IMR-90 (cell line): ENCODE data around the gene WFDC6. TPM values are rescaled to one million over a fixed set of nuclear protein-coding genes. Genes with fewer than 3 reads are reported as not detected.

Experiments
- ATAC-seq: fragments of 200-7000 bp; cut with Tn5 transposase; 2 replicates; pipeline ENCODE4 v1.9.1; 2020; ENCODE audit warnings: low read depth, mild to moderate bottlenecking, moderate library complexity
- BruUV-seq: library from RNA; stranded (reverse); fragments of 400-500 nt; replicated peaks from 2 replicates; lab custom pipeline; 2021; lab: Mats Ljungman, UMichigan
- CTCF ChIA-PET: fragments of 300-600 bp; formaldehyde crosslinking; extraction: SDS; loops from one replicate; lab custom pipeline; 2021; ENCODE audit warnings: antibody characterized with exemption; lab: Yijun Ruan, JAX
- POLR2A ChIA-PET: fragments of 300-600 bp; sonication (Branson Sonifier 250); formaldehyde crosslinking; loops from one replicate; lab custom pipeline; 2022; ENCODE audit warnings: antibody characterized with exemption; ENCODE audit not compliant: unreplicated experiment; lab: Charles Lee
- DNase-seq: peaks from one replicate; pipeline ENCODE4 v3.0.0; 2013
- H2AFZ ChIP-seq: replicated peaks from 2 replicates; pipeline ENCODE3; 2013; ENCODE audit warnings: low read length, mild to moderate bottlenecking; ENCODE audit not compliant: poor library complexity
- H2AK5ac ChIP-seq: 2 replicates; pipeline ENCODE4 v1.6.1; 2013; ENCODE audit warnings: low read depth, low read length, inconsistent platforms
- H2AK9ac ChIP-seq: replicated peaks from 2 replicates; pipeline ENCODE3; 2013; ENCODE audit warnings: mild to moderate bottlenecking, low read depth, low read length, moderate library complexity; ENCODE audit not compliant: poor library complexity
- H2BK120ac ChIP-seq: 2 replicates; pipeline ENCODE4 v1.6.1; 2013; ENCODE audit warnings: low read depth, low read length, inconsistent platforms
- H2BK15ac ChIP-seq: 3 replicates; pipeline ENCODE4 v1.6.1; 2013; ENCODE audit warnings: low read depth, low read length, inconsistent platforms
- H2BK20ac ChIP-seq: 2 replicates; pipeline ENCODE4 v1.6.1; 2013; ENCODE audit warnings: low read depth, mild to moderate bottlenecking, inconsistent platforms, low read length, moderate library complexity
- H2BK5ac ChIP-seq: 2 replicates; pipeline ENCODE4 v1.6.1; 2013; ENCODE audit warnings: mild to moderate bottlenecking, low read depth, low read length, inconsistent platforms; ENCODE audit not compliant: poor library complexity, severe bottlenecking
- H3K14ac ChIP-seq: replicated peaks from 2 replicates; pipeline ENCODE4 v1.6.1; 2013; ENCODE audit warnings: low read depth, low read length, inconsistent platforms
- H3K18ac ChIP-seq: 2 replicates; pipeline ENCODE4 v1.6.1; 2013; ENCODE audit warnings: low read depth, low read length, control low read depth
- H3K23ac ChIP-seq: 2 replicates; pipeline ENCODE4 v1.6.1; 2013; ENCODE audit warnings: low read depth, low read length, inconsistent platforms
- H3K27ac ChIP-seq: 2 replicates; pipeline ENCODE4 v1.5.1; 2013; ENCODE audit warnings: mild to moderate bottlenecking, control low read depth, low read length; ENCODE audit not compliant: insufficient read depth
- H3K27me3 ChIP-seq: 2 replicates; pipeline ENCODE4 v1.6.1; 2013; ENCODE audit warnings: low read length; ENCODE audit not compliant: control insufficient read depth, insufficient read depth
- H3K36me3 ChIP-seq: 2 replicates; pipeline ENCODE4 v1.6.1; 2013; ENCODE audit warnings: low read length, mixed read lengths; ENCODE audit not compliant: control insufficient read depth, insufficient read depth
- H3K4ac ChIP-seq: 2 replicates; pipeline ENCODE4 v1.6.1; 2013; ENCODE audit warnings: low read depth, low read length, inconsistent platforms
- H3K4me1 ChIP-seq: 2 replicates; pipeline ENCODE4 v1.6.1; 2013; ENCODE audit warnings: low read length, mixed read lengths; ENCODE audit not compliant: control insufficient read depth, insufficient read depth
- H3K4me2 ChIP-seq: 2 replicates; pipeline ENCODE4 v1.6.1; 2013; ENCODE audit warnings: low read depth, mild to moderate bottlenecking, control low read depth, low read length, moderate library complexity
- H3K4me3 ChIP-seq: 2 replicates; pipeline ENCODE4 v1.5.1; 2013; ENCODE audit warnings: low read depth, mild to moderate bottlenecking, control low read depth, low read length, moderate library complexity; ENCODE audit not compliant: insufficient read depth
- H3K56ac ChIP-seq: 2 replicates; pipeline ENCODE4 v1.6.1; 2013; ENCODE audit warnings: low read length, inconsistent platforms; ENCODE audit not compliant: insufficient read depth; ENCODE audit errors: extremely low read depth
- H3K79me1 ChIP-seq, 2 experiments: 2 replicates each; pipeline ENCODE4 v1.6.1; 2013; ENCODE audit warnings: low read length in 2 of 2, inconsistent platforms in 1 of 2, low read depth in 1 of 2
- H3K9ac ChIP-seq: 2 replicates; pipeline ENCODE4 v1.6.1; 2013; ENCODE audit warnings: low read depth, low read length, control low read depth
- H3K9me1 ChIP-seq: 2 replicates; pipeline ENCODE4 v1.6.1; 2013; ENCODE audit warnings: low read length, inconsistent platforms; ENCODE audit not compliant: insufficient read depth
- H3K9me3 ChIP-seq: 2 replicates; pipeline ENCODE4 v1.6.1; 2013; ENCODE audit warnings: low read length; ENCODE audit not compliant: control insufficient read depth, insufficient read depth
- H4K20me1 ChIP-seq: 2 replicates; pipeline ENCODE4 v1.6.1; 2013; ENCODE audit warnings: low read length, inconsistent platforms; ENCODE audit not compliant: insufficient read depth
- H4K5ac ChIP-seq: 2 replicates; pipeline ENCODE4 v1.6.1; 2013; ENCODE audit warnings: mild to moderate bottlenecking, low read depth, low read length, control low read depth
- H4K8ac ChIP-seq, 2 experiments: 2 replicates each; pipeline ENCODE4 v1.6.1; 2013; ENCODE audit warnings: low read depth in 2 of 2, low read length in 2 of 2, control low read depth in 1 of 2, inconsistent platforms in 1 of 2
- H4K91ac ChIP-seq: 2 replicates; pipeline ENCODE4 v1.6.1; 2013; ENCODE audit warnings: low read depth, low read length, inconsistent platforms; ENCODE audit not compliant: insufficient read depth
- BHLHE40 ChIP-seq: fragments of 150-350 bp; IDR thresholded peaks from 2 replicates; pipeline ENCODE4 v1.6.1; 2016; ENCODE audit warnings: mild to moderate bottlenecking, low read depth, low read length
- CEBPB ChIP-seq: IDR thresholded peaks from 2 replicates; pipeline ENCODE4 v1.6.1; 2012; ENCODE audit warnings: low read depth, low read length, improper control_type of control experiment
- CHD1 ChIP-seq: IDR thresholded peaks from 2 replicates; pipeline ENCODE4 v1.6.1; 2012; ENCODE audit warnings: low read depth, low read length, improper control_type of control experiment
- ELK1 ChIP-seq: fragments of 150-350 bp; IDR thresholded peaks from 2 replicates; pipeline ENCODE4 v1.6.1; 2016; ENCODE audit warnings: low read depth, mild to moderate bottlenecking, low read length, moderate library complexity, borderline replicate concordance
- FOS ChIP-seq: fragments of 150-350 bp; IDR thresholded peaks from 2 replicates; pipeline ENCODE4 v1.6.1; 2016; ENCODE audit warnings: low read depth, low read length
- MAFK ChIP-seq: IDR thresholded peaks from 2 replicates; pipeline ENCODE4 v1.6.1; 2012; ENCODE audit warnings: low read depth, low read length, improper control_type of control experiment
- MAZ ChIP-seq: IDR thresholded peaks from 2 replicates; pipeline ENCODE4 v1.6.1; 2012; ENCODE audit warnings: low read depth, mild to moderate bottlenecking, low read length, improper control_type of control experiment, moderate library complexity, borderline replicate concordance
- MXI1 ChIP-seq: IDR thresholded peaks from 2 replicates; pipeline ENCODE4 v1.6.1; 2012; ENCODE audit warnings: low read depth, mild to moderate bottlenecking, low read length, moderate library complexity, borderline replicate concordance
- NFE2L2 ChIP-seq: fragments of 150-350 bp; IDR thresholded peaks from 2 replicates; pipeline ENCODE4 v1.6.1; 2016; ENCODE audit warnings: low read depth, mild to moderate bottlenecking, low read length
- POLR2A ChIP-seq: IDR thresholded peaks from 2 replicates; pipeline ENCODE4 v1.6.1; 2012; ENCODE audit warnings: mild to moderate bottlenecking, low read depth, low read length
- RAD21 ChIP-seq: IDR thresholded peaks from 2 replicates; pipeline ENCODE4 v1.6.1; 2012; ENCODE audit warnings: low read length, improper control_type of control experiment
- RCOR1 ChIP-seq: IDR thresholded peaks from 2 replicates; pipeline ENCODE4 v1.6.1; 2012; ENCODE audit warnings: mild to moderate bottlenecking, low read length, improper control_type of control experiment; ENCODE audit not compliant: insufficient replicate concordance
- SMC3 ChIP-seq: fragments of 150-350 bp; IDR thresholded peaks from 2 replicates; pipeline ENCODE4 v1.6.1; 2016; ENCODE audit warnings: low read depth, mild to moderate bottlenecking, antibody characterized with exemption, low read length, moderate library complexity
- WGBS, 2 experiments: methylation state at CpG; one replicate each; pipeline versions ENCODE4 v1.1.5 to v1.1.7; 2013; ENCODE audit warnings: missing lambda C conversion rate in 2 of 2; ENCODE audit not compliant: insufficient read length in 1 of 2; ENCODE audit errors: extremely low coverage in 2 of 2; 5-methylcytosine and 5-hydroxymethylcytosine counted together
- dilution Hi-C: fragments of 300-500 bp; cut with HindIII; formaldehyde crosslinking; loops from one replicate; pipeline ENCODE4 v1.14.3; 2018; ENCODE audit warnings: low sequenced_read_pairs; ENCODE audit not compliant: unreplicated experiment
- in situ Hi-C: fragments of 300-500 bp; cut with MboI; formaldehyde crosslinking; loops from 3 replicates; pipeline ENCODE4 v1.14.3; 2019; ENCODE audit warnings: low sequenced_read_pairs, inconsistent platforms, mixed read lengths
- intact Hi-C: fragments of 100-400 bp; cut with micrococcal nuclease; formaldehyde crosslinking; loops from 2 replicates; pipeline ENCODE4 v1.10.0; 2022
- polyA plus RNA-seq, 3 experiments: library from polyadenylated mRNA; depleted of rRNA; stranded (reverse); fragments of >200 nt; gene quantifications; 2 replicates each; pipeline ENCODE4 v1.2.3, GENCODE V29; 2012; ENCODE audit warnings: low replicate concordance in 1 of 3
- total RNA-seq: library from RNA; depleted of rRNA; stranded (reverse); fragments of >200 nt; gene quantifications from 2 replicates; pipeline ENCODE4 v1.2.3, GENCODE V29; 2012

Gene WFDC6
- total and polyA plus RNA-seq, 2 of the 4 experiments (the other 2 are of a cell fraction) = not detected

- Histone ChIP-seq H3K4ac (no peak overlapping the region), H3K56ac (no peak overlapping the region), H3K18ac (no peak overlapping the region), H3K4me1 (no peaks in the 10 kb centered on the region), H3K9ac (no peak overlapping the region), H2AK9ac (no peak overlapping the region), H4K91ac (no peak overlapping the region), H3K9me3 (no peaks in the 10 kb centered on the region), H2AK5ac (no peak overlapping the region), H3K36me3 (no peaks in the 10 kb centered on the region), H4K5ac (no peak overlapping the region), H4K8ac (no peak overlapping the region), H3K27ac (no peak overlapping the region), H3K4me2 (no peak overlapping the region), H2BK15ac (no peak overlapping the region), H3K27me3 (no peaks in the 10 kb centered on the region), H2AFZ (no peak overlapping the region), H2BK20ac (no peak overlapping the region), H3K9me1 (no peaks in the 10 kb centered on the region), H3K14ac (no peak overlapping the region), H3K79me1 (no peaks in the 10 kb centered on the region), H2BK120ac (no peak overlapping the region), H3K23ac (no peak overlapping the region), H4K20me1 (no peaks in the 10 kb centered on the region), H2BK5ac (no peak overlapping the region), H3K4me3 (no peak overlapping the region)
- in situ Hi-C loops (no loop called here), dilution Hi-C loops (no loop called here), intact Hi-C loops (no loop called here)
- DNase-seq (no peak), ATAC-seq (no peak)
- BruUV-seq = no TSS peak
- ChIA-PET POLR2A (no interaction called here), CTCF (no interaction called here)
- no CpG with 5 or more reads among the region's 5 CpGs for WGBS, 2 experiments
- TF ChIP-seq CHD1 (no peak), BHLHE40 (no peak), NFE2L2 (no peak), ELK1 (no peak), MXI1 (no peak), SMC3 (no peak), RCOR1 (no peak), POLR2A (no peak), MAZ (no peak), RAD21 (no peak), FOS (no peak), MAFK (no peak), CEBPB (no peak)
These were observed 28.9 kb downstream of the WFDC6 start for GRCh38 chr20:45510242-45510862.
